ENCODE data around the gene SRP19.
"Not testable (repeated sequence)": the region's sequence is repeated elsewhere in the genome, so short reads cannot be mapped to it uniquely, and the experiment has no call there.

Gene SRP19

DNA sequence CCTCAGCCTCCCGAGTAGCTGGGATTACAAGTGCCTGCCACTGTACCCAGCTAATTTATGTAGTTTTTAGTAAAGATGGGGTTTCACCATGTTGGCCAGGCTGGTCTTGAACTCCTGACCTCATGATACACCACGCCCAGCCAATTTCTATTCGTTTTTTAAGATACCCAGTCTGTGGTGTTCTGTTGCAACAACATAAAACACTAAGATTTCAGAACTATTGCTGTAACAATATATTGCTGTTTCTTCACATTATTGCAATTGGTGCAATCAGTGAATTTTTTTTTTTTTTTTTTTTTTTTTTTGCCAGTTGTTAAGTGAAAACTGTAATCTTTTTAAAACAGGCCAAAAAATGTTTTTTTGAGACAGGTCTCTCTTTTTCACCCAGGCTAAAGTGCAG lies 9.9 kb downstream of the SRP19 start:
- DNase-seq (ENCODE audit: low read depth, low spot score): no peak

DNA sequence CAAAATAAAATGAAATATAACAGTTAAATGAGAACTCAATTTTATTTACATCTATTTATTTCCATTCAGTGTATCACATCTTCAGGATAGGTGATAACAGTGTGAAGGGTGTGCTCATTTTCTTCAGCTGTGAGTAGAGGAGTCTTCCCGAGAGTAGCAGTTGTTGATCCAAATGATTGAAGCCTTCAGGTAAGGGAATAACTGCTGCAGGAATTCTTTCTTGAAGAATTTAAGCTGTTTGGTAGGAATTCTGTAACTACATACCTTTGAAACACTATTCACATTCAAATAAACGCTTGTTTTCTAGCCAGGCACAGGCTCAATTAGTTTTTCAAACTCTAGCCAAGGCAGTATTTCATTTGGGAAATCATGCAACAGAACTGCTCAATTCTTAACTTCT lies 15.3 kb downstream of the SRP19 start:
- no peak for DNase-seq (ENCODE audit: low read depth, low spot score)

DNA sequence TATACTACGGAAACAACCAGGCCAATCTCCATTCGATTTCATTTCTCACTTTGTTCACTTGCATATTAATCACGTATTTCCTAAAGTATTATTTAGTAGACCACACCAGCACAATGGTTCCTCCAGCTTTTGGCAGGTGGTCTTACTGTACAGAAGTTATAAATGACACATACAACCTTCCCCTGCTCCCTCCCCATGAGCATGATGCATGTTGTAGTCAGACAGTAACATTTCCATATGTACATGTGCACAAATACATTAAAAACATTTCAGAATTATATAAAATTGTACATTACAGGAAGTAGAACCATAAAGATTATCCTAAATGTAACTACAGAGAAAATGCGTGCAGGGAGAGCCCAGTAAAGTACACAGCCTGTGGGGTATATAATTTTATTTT lies 17.0 kb downstream of the SRP19 start:
- DNase-seq (ENCODE audit: low read depth, low spot score): no peak

DNA sequence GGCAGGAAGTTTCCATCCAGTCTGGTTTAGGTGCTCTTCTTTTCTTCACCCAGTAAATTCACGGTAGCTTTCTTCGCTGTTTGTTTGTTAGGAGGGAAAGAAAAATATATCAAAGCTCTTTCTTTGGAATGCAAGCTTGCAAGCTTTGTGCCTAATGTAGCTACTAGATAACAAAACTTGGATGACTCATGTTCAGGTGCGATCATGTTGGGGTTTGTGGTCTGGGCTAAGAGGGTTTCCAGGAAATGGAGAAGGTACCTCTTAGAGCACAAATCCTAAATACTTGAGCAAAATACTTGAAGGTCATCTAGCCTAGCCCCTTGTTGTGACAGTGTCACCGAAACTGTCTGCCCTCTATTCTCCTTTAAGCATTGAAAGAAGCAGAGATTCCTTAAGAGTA lies 17.7 kb downstream of the SRP19 start:
- peak; percentile 51 for DNase-seq (ENCODE audit: low read depth, low spot score)

DNA sequence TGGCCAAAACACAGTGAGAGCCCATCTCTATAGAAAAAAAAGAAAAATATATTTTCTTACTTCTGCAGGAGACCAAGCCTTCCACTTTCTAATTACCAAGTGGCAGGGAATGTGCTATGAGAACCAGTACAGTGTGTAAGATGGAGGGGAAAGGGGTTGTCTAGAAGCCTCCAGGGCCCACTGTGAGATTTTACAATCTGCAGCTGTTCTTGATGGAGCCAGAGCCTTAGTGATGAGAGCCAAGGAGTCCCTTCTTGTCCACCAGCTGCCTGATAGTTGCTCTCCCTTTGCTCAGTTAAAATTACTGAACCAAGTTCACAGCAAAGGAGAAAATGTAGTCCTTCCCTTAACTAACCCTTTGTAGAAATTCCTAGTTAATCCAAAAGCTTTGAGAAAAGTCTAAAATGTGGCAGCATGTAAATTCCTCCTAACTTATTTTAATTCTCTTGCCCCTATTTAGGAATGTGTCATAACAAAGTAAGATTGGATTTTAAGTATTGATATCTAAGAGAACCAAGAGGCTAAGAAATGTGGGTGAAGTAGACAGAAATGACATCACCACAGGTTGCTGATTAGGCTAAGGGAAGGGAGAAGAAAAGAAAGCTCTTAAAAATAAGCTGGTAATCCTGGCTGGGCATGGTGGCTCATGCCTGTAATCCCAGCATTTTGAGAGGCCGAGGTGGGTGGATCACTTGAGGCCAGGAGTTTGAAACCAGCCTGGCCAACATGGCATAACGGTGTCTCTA lies 19.3 kb downstream of the SRP19 start:
- DNase-seq (ENCODE audit: low read depth, low spot score): no peak

DNA sequence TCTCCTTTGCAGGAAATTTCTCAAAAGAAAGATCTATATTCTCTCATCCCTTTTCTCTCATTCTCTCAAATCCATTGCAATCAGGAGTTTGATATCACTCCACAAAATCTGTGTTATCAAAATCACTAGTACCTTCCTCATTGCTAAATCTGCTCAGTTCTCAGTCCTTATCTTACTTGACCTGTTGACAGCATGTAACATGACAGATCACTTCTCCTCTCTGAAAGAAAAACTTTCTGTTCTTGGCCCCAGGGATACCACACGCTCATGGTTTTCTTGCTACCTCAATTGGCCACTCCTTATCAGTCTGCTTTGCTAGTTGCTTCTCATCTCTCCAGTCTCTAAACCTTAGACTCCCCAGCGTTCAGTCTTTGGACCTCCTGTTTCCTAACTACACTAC lies 22.1 kb downstream of the SRP19 start:
- no peak for DNase-seq (ENCODE audit: low read depth, low spot score)

DNA sequence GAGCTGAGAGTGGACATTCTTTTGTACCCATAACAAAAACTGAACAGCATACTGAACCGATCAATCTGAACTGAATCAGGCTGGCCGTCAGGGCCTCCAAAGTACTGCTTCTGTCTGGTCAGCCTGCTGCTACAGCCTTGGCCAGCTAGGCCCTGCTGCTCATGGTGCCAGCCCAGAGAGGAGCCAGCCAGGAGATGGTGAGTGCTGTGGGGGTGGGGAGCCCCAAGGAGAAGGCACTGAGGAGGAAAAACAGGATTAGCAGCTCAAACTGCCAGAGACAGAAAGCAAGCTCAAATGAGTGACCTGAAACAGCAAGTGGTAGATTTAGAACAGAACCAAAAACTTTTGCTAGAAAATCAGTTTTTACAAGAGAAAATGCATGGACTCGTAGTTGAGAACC lies 23.9 kb downstream of the SRP19 start:
- DNase-seq (ENCODE audit: low read depth, low spot score): no peak

DNA sequence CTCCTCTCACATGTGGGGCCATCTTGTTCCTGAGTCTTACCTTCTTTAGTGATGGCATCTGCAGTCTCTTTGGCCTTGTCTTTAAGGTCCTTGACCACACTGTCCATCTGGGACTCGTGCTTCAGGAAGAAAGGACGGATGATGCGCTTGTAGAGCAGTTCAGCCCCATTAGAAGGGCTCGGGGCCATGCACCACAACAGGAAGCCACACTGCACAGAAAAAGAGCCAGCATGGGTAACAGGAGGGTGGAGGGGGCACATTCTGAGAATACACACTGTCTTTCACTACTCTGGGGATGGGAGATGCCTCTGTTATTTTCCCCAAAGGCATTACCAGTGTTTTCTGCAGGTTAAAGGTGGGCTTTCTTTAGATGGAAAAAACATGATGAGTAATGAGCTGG lies 25.9 kb downstream of the SRP19 start:
- no peak for DNase-seq (ENCODE audit: low read depth, low spot score)

DNA sequence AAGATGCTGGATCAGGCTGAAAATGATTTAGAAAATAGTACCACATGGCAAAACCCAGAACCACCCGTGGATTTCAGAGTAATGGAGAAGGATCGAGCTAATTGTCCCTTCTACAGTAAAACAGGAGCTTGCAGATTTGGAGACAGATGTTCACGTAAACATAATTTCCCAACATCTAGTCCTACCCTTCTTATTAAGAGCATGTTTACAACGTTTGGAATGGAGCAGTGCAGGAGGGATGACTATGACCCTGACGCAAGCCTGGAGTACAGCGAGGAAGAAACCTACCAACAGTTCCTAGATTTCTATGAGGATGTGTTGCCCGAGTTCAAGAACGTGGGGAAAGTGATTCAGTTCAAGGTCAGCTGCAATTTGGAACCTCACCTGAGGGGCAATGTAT lies 31.0 kb downstream of the SRP19 start:
- DNase-seq (ENCODE audit: low read depth, low spot score): not testable (repeated sequence)

DNA sequence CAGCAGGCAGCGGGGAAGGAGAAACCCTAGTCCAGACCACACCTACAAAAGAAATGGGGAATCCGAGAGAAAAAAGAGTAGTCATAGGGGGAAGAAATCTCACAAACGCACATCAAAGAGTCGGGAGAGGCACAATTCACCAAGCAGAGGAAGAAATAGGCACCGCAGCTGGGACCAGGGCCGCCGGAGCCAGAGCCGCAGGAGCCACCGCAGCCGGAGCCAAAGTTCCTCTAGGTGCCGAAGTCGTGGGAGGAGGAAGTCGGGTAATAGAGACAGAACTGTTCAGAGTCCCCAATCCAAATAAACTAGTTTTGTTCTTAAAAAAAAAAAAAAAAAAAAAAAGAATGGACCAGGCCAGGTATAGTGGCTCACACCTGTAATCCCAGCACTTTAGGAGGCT lies 31.7 kb downstream of the SRP19 start:
- no peak for DNase-seq (ENCODE audit: low read depth, low spot score)

DNA sequence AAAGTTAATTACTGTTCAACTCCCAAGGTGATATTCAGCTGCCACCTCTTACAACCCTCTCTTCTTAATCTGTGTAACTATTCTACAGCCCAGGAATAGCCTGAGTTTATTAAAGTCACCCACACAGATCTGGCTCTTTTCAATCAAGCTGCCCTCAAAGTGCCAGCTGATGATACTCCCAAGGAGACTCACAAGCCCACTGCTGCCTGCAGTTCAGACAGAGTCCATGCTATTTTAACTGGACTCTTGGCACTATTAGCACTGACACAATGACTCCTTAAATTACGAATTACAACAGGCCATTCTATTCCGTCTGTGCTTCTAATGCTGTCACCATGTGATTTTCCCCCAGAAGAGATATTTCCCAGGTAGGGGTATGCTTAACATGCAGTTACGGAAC lies 34.6 kb downstream of the SRP19 start:
- no peak for DNase-seq (ENCODE audit: low read depth, low spot score)

DNA sequence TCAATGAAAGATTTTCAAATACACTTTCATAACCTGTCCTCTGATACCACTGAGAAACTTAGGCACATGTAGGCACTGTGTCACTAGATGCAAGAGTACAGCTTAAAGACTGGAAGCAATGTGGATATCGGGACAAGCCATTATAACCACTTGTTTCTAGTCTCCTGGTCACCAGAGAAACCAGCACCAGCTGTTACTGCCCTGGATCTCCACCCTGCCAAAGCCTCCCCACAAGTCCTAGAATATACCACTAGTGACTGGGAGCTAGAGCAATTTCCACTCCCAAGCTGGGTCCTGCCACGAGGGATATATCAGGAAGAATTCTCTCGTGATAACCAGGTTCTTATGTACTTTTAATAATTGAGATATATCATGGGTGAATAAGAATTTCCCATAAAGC lies 41.5 kb downstream of the SRP19 start:
- DNase-seq (ENCODE audit: low read depth, low spot score): no peak

DNA sequence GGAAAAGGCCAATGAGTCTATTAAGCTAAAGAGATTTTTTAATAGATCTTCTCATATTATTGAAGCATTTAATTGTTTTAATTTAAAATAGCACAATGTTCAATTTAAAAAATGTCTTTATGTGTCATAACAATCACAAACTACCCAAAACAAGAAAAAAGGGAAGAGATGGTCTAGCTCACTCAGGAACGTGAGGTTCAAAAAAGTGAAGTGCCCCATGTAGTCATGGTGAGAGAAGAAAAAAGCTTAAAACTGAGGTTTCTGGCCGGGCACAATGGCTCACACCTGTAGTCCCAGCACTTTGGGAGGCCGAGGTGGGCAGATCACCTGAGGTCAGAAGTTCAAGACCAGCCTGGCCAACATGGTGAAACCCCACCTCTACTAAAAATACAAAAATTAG lies 43.9 kb downstream of the SRP19 start:
- DNase-seq (ENCODE audit: low read depth, low spot score): not testable (repeated sequence)

DNA sequence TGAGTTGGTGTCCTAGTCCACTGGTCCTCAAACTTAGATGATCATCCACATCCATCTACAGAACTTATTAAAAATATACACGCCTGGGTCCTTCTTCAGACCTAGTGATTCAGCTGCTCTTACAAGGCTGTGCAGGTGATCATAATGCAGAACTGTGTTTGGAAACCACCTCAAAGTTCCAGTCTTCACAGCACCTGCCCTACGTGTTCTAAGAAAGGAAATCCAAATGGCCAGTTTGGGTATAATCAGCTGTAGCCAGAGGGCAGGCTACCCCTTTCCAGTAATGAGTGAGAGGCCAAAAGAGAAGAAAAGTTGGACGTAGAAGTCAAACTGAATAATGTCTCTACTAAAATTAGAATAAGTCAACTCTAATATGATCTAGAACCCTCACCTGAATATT lies 45.5 kb downstream of the SRP19 start:
- no peak for DNase-seq (ENCODE audit: low read depth, low spot score)

DNA sequence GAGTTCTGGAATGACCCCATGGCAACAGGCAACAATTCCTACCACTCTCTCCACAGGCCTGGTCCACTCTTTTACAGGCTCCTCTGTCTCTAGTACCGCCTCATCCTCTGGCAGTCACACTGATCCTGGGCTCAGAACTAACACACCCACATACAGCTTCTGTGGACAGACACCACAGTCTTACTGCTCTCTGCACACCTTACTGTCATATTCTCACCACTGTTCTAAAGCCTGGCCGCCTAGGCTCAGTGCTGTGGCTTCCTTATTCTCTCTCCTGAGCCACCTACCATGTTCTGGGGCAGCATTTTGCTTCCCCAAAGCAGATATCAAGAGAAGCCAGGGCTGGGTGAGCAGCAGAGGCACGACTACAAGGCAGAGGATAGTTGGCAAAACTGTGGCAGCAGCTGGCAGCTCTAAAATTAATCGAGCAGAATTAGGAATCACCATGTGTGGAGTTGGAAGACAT lies 46.1 kb downstream of the SRP19 start:
- DNase-seq (ENCODE audit: low read depth, low spot score): no peak

DNA sequence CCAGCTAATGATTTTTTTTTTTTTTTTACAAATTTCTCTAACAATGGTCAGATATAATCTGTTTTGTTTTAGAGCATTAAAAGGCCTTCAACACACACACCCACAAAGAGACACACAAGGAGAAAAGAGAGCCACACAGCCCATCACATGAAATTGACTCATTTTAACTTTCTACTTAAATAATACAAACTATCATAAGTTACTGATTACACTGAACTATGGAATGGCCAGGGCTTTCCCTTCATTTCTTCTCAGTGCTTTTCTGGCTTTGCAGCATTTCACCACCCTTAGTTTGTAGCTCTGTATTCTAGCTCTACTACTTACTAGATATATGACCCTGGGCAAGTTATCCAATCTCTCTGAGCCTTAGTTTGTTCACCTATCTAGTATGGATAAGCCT lies 47.8 kb downstream of the SRP19 start:
- no peak for DNase-seq (ENCODE audit: low read depth, low spot score)

DNA sequence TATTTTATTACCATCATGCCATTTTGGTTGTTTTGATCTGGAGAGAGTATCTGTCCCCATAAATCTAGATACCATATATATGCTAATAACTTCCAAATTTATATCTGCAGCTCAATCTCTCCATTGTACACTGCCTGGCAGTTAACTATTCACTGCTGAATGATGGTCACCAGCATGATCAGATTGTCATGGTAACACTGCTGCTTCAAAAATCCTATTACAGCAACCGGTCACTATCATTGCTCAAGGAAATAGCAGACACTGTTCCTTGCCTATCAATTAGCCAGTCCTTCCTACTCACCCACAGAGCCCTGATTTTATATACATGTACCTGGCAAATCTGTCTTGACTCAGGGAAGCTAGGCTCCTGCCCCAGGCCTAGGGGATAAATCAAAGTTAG lies 49.4 kb downstream of the SRP19 start:
- DNase-seq (ENCODE audit: low read depth, low spot score): no peak

DNA sequence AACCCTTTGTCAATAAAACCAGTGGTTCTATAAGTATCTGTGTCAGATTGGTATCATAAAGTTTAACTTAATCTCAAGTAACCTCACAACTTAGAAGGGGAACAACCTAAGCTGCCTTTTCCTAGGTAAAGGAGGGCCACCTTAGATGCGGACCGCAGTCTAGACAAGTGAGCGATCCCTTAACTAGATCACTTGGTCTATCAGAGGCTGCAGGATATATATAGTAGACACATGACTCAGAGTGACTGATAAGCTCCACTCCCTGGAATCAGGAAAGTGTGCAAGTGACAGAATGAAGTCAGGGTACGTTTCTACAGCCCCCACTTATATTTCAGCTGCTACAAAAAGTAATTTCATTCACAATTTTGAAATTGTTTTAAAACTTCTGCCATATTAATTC lies 53.5 kb downstream of the SRP19 start:
- no peak for DNase-seq (ENCODE audit: low read depth, low spot score)

DNA sequence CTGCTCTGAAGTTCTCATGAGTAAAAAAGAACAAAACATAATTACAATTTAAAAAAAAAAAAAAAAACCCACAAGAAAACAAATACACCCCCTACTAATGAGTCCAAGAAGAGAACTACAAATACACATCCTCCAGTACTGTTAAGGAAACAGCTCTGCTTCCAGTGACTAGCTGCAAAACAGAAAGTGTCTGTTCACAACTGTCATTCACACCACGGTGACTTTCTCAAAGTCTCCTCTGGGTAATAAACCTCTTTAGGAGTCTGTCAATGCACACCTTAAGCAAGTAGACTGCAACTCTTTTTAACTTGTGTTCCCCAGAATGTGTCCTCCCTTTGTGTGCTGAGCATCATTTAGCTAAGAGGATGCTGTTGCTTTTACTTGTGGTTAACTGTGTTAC lies 54.7 kb downstream of the SRP19 start:
- no peak for DNase-seq (ENCODE audit: low read depth, low spot score)

DNA sequence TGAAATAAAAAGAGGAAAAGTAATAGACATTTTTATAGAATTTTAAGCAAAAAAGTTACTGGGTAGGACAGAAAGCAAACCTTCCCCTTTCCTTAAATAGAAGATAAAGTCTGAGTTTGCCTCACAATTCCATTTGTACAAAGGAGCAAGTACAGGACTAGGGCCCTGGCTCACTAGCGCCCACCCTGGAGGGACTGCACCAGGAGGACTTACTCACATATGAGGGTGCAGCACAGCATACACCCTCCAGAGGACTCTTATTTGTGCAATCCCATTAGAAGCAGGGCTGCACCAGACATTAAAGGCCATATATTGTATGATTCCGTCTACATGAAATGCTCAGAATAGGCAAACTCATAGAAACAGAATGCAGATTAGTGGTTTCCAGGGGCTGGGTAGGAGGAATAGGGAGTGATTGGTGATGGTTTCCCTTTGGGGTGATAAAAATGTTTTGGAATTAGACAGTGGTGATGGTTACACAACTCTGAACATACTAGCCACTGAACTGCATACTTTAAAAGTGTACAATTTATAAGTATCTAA lies 56.4 kb downstream of the SRP19 start:
- DNase-seq (ENCODE audit: low read depth, low spot score): no peak

DNA sequence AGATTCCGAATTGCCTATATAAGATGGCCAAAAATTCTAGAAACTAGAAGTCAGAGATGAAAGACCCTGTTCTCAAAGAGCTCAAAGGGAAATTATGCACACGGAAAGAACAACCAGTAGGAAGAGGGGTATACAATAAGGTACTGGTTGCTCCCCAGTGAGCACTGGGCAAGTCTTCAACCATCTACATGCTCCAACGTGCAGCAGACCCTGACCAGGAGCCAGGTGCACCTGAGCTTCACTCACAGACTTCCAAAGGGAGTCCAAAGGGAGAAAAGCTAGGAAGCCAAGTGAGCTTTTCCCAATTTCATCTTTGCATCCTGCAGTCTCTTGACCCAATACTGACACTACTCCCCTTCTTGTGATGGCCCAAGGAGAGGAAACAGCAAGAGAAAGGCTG lies 57.0 kb downstream of the SRP19 start:
- no peak for DNase-seq (ENCODE audit: low read depth, low spot score)

DNA sequence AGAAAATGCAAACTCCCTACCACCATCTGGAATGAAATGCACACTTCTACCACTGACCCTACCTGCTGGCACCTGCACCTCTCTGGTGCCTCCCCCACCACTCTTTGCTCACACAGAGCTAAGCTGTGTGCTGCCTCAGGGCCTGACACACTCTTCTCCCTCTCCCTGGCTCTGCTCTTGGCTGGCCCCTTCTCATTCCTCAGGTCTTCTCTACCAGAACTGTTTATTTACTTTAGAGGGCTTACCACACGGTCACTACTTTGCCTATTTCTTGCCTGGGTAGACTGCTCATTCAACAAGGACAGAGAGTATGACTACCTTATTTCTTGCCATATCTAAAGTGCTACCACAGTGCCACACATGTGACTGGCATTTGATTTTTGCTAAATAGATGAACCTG lies 57.6 kb downstream of the SRP19 start:
- DNase-seq (ENCODE audit: low read depth, low spot score): no peak

All from activated CD4-positive, CD25-positive, alpha-beta regulatory T cell treated with anti-CD3 and anti-CD28 coated beads, Interleukin-2, amount 50 U/mL, for 16 hours (primary cell).